Stomach (tissue), 4 donors: ENCODE data around the gene HSPBP1.

Experiments used
- POLR2A ChIP-seq, 4 donors: fragments of 450-650 bp; IDR thresholded peaks; one replicate each; pipeline ENCODE4 v1.6.1; 2016; ENCODE audit warnings: antibody characterized with exemption in 4 of 4, control low read depth in 2 of 4, mild to moderate bottlenecking in 1 of 4, moderate library complexity in 1 of 4
- POLR2AphosphoS5 ChIP-seq, 3 donors: sonication (generic); formaldehyde crosslinking; IDR thresholded peaks; one replicate each; pipeline ENCODE4 v1.6.1; 2016; ENCODE audit warnings: antibody characterized with exemption in 3 of 3
- TF ChIP-seq, protein P1 (sequence below), 7 experiments: fragments of 450-650 bp in 4 of 7; fragments of 200-600 bp in 3 of 7; sonication (generic) in 3 of 7; IDR thresholded peaks; one replicate each; pipeline ENCODE4 v1.5.1; 2016 to 2019; ENCODE audit warnings: antibody characterized with exemption in 7 of 7, control low read depth in 2 of 7, mild to moderate bottlenecking in 1 of 7

GRCh38 chr19:55305491-55305890 is 25.6 kb upstream of the HSPBP1 start:
- TF ChIP-seq, protein P1, sequence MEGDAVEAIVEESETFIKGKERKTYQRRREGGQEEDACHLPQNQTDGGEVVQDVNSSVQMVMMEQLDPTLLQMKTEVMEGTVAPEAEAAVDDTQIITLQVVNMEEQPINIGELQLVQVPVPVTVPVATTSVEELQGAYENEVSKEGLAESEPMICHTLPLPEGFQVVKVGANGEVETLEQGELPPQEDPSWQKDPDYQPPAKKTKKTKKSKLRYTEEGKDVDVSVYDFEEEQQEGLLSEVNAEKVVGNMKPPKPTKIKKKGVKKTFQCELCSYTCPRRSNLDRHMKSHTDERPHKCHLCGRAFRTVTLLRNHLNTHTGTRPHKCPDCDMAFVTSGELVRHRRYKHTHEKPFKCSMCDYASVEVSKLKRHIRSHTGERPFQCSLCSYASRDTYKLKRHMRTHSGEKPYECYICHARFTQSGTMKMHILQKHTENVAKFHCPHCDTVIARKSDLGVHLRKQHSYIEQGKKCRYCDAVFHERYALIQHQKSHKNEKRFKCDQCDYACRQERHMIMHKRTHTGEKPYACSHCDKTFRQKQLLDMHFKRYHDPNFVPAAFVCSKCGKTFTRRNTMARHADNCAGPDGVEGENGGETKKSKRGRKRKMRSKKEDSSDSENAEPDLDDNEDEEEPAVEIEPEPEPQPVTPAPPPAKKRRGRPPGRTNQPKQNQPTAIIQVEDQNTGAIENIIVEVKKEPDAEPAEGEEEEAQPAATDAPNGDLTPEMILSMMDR (IDR thresholded peaks at IDR 0.05) = no peak
- TF ChIP-seq POLR2A (IDR thresholded peaks at IDR 0.05) (no peak), POLR2AphosphoS5 (IDR thresholded peaks at IDR 0.05) (no peak)
